GM19025 (cell line): ENCODE data around the gene SHB.

Experiments used
- ATAC-seq: cut with Tn5 transposase; IDR thresholded peaks from one replicate; pipeline ENCODE4 v1.9.1; 2021; ENCODE audit warnings: mild to moderate bottlenecking, low read depth, moderate library complexity; ENCODE audit not compliant: unreplicated experiment

Gene SHB

DNA sequence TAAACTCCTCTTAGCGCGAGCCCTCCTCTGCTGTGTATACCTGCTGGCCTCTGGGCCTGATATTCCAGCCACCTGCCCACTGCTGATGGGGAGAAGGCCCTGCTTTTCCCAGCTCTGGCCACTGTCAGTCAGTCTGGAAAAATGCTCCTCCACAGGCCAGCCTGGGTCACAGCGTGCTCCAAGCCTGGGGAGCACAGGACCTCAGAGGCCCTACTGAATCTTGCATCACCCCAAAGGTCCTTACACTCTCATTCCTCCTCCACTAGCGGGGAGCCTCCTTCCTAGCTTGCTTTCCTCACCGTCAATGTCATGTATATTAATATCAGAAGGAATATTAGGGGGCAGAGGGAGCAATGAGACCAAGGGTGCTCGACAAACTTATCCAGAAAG is 73.7 kb downstream of the SHB start:
- no peak for ATAC-seq

DNA sequence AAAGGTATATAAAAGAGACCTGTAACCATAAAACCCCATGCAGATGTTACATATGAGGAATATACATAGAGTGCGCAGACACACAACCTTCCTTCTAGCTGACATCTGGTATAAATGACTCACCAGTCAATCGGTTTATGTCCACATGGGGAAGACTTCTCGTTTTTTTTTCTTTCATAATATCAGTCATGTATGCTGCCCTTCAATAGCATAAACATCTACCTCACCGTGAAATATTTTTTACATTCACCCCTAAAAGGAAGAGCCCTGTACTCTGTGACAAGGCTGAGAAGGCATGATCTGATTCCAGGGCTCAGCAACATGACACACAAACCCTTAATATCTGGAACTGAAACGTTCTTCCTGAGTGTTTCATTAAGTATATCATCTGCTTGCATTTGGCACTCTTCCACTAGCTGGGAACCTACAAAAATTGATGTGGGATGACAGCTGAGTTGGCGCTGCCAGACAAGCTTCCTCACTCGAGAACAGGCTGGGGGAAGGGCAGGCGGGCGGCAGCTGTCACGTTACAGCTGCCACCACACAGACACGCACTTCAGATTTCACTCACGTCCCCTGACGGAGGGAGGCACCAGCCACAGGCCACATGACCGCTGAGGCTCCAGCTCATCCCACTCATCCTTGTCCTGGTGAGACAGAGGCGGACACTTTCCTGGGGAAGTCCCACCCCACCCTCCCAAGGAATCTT is 74.2 kb downstream of the SHB start:
- ATAC-seq: peak; percentile 77

DNA sequence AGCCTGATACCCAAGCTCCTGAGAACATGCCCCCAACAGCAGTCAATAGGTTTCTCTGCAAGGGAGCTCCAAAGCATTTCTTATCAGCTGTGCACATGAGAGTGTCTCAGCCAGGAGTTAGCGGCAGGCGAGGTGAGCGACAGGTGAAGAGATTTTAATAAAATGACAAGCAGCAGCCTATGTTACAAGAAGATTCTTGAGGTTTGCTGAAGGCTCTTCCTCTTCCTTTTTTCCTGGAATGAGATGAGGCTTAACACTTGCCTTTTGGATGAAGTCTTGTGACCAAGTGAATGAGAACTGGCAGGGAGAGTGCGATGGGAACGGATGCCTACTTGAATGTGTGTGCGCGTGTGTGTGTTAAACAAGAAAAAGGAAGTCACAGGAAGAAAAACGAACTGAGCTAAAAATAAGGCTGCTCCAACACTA is 76.1 kb downstream of the SHB start:
- ATAC-seq: no peak

DNA sequence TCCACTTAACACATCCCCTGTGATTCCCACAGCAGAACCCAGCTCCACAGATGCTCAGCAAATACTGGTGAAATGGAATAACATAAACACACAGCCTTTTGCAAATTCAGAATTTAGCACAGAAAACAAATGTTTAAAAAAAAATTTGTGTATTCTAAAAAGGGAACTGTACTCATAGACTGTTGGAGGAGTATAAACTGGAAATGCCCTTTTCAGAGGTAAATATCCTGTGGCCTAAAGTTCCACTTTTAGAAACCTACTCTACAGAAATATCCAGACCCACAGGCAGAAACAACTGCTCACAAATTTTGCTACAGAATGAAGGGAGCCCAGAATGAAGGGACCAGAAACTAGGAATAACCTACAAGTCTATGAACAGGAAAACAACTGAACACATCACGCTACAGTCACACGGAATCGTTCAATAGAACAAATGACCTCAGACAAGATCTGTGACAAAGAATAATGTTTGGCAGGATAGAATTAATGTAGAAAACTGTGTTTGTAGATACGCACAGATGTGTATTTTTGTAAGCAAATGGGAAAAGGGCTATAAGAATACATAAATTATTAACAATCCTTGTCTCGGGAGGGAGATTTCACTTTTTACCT is 78.5 kb downstream of the SHB start:
- no peak for ATAC-seq

DNA sequence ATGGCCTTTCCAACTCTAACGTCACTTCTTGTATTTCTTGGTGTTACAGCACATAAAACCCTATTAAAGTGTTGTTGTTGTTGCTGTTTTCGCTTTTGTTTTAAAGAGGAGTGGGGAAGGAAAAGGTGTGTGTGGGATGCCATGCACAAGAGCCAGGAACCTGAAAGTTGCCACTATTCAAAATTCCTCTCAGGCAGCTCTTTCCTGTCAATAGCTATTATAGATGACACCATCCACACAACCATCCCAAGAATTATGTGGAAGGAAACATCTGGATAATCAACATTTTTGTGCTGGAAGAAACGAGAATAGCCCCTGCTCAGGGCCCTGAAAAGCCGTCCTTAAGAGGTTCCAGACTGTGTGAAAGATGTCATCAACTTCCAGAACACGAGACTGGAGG is 79.3 kb downstream of the SHB start:
- ATAC-seq: no peak

DNA sequence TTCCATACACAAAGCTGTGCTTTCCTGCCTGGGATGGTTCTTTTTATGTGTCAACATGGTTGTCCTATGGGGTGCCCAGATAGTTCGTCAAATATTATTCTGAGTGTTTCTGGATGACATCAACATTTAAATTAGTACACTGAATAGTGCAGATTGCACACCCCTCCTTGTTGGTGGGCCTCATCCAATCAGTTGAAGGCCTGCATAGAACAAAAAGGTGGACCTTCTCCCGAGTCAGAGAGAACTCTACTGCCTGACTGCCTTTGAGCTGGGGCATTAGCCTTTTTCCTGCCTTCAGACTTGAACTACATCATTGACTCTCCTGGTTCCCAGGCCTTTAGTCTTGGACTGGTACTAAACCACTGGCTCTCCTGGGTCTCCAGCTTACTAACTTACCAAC is 80.4 kb downstream of the SHB start:
- no peak for ATAC-seq

DNA sequence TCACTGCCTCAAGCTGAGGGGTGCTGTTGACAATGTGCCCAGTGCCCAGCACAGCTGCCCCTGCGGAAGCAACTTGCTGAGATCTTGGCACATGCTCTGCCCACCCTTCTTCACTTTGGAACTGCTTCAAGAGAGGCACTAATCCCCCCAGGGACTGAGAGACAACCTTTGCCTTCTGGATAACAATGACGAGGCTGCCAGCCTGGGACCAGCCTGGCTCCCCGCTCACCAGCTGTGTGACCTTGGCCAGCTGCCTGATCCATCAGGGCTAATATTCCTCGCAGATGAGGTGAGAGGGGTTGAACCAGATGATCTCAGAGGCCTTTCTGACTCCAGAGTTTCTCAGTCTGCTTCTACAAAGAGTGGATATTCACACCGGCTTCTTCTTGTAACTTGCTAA is 81.0 kb downstream of the SHB start:
- ATAC-seq: no peak

DNA sequence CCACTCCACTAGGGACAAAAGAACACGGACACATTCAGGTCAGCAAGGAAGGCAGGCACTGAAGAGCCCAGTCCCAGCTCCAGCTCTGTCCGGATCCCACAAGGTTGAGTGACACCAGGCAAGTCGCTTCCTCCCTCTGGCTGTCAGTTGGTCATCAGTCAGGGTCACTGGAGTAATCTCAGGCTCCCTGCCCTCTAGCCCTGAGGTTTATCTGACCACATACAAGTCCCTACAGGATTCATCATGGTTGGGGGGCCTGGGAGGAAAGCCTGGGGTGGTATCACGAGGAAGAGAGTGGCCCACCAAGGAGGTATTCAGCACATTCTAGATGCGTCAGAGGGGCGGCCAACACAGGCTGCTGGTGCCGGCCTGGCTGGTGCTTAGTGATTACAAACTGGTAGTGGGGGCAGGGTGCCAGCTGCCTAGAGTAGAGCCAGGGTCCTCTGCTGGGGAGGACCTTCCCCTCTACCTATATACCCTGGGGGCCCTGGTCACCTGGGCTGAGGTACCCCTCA is 81.5 kb downstream of the SHB start:
- no peak for ATAC-seq

DNA sequence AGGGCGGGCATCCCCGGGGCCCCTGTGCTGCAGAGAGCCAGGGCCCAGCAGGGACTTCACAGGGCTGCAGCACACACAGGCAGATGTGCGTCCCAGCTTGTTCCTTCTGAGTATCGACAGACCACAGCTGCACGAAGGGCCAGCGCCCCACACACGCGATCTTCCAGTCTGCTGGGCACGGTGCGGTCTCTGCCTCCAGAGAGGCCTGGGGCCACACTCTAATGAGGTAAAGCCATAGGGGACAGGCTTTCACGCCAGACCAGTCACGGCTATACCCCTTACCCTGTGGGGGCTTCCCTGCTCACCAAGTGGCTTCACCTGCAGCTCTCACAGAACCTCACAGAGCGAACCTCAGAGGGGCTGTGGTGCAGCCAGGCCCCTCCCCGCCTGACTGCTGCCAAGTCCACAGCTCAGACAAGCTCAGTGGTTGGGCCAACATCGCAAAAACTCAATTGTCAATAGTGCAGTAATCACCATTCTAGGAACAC is 82.2 kb downstream of the SHB start:
- no peak for ATAC-seq

DNA sequence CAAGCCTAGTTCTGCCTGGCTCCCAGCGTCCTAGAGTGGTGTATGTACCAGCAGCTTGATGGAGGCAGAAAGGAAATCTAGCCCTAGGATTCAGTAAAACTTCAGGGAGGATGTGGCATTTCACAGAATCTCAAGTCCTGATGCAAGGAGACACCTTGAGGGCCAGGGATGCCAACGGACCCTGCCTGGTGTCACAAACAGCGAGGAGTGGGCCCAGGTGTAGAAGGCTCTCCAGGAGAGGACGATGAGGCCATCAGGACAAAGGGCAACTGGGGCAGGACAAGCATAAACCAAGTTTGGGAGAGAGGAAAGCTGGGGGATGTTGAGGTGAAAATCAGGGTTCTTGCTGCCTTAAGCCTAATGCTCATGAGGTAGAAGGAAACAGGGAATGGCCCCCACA is 83.0 kb downstream of the SHB start:
- ATAC-seq: no peak

DNA sequence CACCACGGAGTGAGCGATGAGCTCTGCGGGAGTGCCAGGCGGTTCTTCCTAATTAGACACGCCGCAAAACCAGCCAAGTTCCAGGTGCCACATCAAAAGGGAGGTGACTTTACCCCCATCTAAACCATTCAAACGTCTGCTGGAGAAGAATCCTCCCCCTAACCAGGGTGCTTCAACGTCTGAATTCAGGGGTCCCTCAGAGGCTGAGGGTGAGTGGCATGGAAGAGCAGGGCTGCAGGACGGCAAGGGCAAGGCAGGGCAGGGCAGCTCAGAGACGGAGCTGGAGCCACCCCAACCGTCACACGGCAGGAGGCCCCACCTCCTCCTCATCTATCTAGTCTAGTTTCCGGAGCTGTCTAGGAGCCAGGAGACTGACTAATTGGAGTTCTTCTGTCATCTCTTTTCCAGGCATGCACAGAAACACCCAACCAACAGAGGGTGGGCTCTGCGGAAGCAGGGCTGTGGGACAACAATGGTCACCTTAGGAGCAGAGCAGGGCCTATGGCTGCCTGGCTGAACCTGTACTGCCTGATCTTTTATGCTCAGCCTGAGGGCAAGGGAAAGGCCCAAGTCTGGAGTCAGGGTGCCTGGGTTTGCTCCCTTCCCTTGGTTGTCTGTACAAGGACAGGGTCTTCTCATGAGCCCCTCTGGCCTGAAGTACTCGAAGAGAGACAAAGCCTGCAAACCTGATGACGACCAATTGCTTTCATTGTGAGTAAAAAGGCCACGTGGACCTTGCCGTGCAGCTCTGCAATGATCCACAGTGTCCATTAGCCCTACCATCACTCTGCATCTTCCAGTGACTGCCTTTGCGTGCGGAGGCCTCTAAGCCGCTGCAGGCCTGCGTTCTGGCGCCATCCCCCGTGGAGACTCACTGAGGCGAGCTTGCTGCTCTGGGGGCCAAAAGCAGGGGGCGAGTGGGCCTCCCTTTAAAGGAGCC is 84.1 kb downstream of the SHB start:
- ATAC-seq: no peak

DNA sequence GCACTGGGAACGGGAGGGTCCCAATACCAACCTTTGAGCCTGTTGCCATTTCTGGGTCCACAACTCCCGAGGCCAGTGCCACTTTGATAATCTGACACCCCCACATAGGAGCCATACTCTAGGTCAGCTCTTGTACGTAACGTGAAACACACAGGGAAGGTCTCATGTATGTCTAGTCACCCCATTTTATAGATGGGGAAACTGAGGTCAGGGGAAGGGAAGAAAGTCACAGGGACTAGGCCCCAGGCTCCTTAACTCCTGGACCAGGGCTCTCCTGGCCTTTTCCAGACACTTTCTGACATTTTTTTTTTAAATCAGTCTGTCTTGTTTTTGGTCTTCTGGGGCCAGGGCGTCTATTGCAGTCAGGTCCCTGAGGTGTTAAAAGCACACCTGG is 84.8 kb downstream of the SHB start:
- no peak for ATAC-seq

DNA sequence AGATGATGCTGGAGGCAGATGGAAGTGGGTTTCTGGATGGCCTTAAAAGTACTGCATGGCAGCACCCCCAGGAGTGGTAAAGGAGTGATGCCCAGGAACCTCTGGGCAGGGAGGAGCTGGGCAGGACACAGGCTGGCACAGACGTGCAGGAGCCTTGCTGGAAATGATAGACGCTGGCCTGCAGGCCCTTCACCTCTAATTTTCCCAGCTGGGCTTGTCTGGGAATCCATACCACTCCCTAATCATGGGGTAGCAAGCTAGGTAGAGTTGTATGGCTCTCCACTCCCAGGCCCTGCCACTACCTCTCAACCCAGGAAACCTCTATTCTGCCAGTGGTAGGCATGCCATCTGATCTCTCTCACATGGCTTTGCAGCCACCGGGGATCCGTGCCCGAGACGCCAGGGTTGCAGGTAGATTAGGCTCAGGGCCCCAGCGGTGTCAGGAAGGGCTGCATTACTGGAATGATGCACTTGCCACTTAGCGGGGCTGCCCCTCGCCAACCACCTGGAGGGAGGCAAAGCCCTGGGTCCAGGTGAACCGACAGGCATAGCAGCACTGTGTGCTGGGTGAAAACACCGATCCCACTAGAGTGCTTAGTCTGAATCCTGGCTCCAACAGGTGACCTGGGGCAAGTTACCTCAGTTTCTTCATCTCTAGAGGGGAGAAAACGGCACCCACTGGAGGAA is 85.5 kb downstream of the SHB start:
- no peak for ATAC-seq

DNA sequence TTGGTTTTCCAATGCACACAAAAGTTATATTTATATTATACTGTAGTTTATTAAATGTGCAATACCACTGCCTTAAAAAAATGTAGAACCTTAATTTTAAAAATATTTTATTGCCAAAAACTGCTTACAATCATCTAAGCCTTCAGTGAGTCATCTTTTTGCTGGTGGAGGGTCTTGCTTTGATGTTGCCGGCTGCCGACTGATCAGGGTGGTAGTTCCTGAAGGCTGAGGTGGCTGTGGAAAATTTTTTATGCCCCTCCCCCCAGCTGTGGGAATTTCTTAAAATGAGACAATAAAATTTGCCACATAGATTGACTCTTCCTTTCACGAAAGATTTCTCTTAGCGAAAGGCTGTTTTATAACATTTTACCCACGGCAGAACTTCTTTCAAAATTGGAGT is 89.2 kb downstream of the SHB start:
- no peak for ATAC-seq

DNA sequence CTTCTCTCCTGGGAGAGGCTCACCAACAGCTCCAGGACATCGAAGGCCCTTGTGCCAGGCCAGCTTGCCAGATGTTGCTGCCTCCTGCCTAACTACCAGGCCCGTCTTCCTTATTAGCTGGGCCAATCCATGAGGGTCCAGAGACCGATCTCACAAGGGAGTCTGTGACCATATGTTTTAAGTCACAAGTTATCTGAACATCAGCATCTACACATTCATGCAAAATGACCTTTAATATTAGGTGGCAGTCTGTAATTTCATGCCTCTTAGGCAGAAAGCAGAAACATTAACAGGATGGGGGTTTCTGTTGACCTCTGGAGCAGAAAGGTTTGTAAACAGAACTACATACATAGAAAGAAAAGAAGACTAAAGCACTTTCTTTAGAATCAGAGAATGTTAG is 90.0 kb downstream of the SHB start:
- ATAC-seq: no peak

DNA sequence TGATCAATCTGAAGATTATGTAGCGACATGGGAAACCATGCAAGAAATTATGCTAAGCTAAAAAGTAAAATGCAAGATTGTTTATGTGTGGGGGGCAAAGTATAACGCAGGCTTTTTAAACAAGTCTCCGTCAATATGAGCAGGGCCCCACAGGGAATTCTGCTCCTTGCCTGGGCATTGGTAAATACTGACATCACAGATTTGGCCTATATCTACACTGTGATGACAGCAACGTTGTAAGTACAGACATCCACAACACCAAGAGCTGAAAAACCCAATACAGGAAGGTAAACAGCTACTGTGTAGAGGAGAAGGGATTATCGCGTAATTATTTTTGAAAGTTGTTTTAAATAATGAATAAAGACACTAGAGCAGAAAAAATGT is 90.6 kb downstream of the SHB start:
- no peak for ATAC-seq

DNA sequence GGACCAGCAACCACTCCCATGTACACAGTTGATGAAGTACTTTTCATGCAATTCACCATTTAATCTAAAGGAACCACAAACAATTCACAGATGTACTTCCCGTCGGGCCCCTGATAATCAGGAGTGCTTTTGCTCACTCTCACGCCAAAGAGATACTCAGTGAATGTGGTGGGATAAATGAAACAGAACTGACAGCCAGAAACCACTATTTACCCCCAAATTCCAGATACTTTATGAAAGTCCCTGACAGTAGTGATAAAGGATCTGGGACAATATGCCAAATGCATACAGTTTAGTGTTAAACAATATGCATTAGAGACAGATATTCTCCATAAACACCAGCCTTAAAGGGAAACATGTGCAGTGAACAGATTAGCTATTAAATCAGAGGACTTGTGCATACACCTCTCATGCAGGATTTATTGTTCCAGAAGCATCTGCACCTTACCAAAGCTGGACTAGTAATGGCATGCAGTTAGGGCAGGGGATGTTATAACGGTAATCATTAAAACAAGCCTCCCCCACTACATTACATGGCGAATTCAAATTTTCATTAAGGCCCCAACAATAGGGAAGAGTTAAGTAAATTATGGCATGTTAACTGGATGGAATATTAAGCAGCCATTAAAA is 91.1 kb downstream of the SHB start:
- no peak for ATAC-seq

DNA sequence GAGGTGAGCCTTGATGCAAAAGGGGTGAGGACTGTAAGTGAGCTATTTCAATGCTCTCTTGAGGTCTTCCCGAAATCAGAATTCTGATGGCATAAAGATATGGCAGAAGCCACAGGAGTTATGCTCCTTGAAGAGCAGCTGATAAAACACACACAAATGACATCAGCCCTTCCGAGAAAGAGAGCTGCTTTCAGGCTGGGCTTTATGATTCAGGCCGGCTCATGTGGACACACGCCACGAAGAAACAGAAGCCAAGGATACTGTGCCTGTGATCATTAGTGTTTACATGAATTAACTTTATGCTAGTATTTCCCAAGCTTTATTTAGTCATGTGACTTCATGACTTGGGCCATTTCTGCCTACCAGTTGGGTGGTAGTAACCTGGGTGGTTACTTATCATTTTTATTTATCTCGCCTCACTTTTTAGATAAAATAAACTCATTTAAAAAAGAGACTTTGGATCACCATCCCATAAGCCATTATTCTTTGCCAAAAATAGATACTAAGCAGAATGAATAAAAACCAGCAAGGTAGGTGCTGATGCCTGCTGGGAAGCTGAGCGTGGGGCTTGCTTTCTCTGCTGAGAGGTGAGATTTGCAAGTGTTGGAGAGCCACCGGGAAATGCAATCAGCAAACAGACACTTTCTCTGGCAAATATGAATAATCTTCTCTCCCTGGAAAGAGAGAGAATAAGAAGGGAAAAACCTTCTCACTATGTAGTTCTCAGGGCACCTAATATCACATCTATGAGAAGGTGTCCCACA is 92.1 kb downstream of the SHB start:
- ATAC-seq: no peak

DNA sequence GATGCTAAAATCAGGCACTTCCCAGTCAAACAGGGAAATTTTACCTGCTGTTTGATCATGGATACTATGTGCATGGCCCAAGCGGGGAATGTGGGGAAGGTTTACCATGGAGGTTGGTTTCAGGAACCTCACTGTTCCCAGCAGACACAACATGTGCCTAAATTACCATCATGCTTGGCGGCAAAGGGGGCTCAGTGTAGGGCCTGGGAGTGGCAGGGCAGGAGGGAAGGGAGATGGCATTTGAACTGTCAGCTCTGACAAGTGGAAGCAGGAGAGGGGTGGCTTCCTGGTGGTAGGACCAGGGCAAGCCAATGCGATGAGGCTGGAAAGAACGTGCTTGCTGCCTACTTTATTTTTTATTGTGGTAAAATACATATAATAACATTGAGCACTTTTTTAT is 93.4 kb downstream of the SHB start:
- ATAC-seq: no peak
